Effector memory CD8-positive, alpha-beta T cell (primary cell): ENCODE results near the gene MTHFD1L.
"Not testable (repeated sequence)": the region's sequence is repeated elsewhere in the genome, so short reads cannot be mapped to it uniquely, and the experiment has no call there.

ENCODE experiments used
- ATAC-seq: fragments of 150-1000 bp; cut with Tn5 transposase; replicated peaks from 2 replicates; pipeline ENCODE4 v1.10.0; 2021; ENCODE audit warnings: mild to moderate bottlenecking, moderate library complexity
- DNase-seq, 3 experiments: peaks; one replicate each; pipeline ENCODE4 v3.0.0; 2021
- H3K27ac Mint-ChIP-seq, 2 donors: one replicate each; pipeline ENCODE4 v1.8.0; 2022; ENCODE audit warnings: mild to moderate bottlenecking in 2 of 2, mixed read lengths in 2 of 2, moderate library complexity in 2 of 2
- H3K27me3 Mint-ChIP-seq, 2 donors: one replicate each; pipeline ENCODE4 v1.8.0; 2022; ENCODE audit warnings: mixed read lengths in 2 of 2
- H3K36me3 Mint-ChIP-seq: one replicate; pipeline ENCODE4 v1.8.0; 2022; ENCODE audit warnings: mild to moderate bottlenecking, moderate library complexity, mixed read lengths; ENCODE audit not compliant: insufficient read depth
- H3K4me1 Mint-ChIP-seq, 2 donors: one replicate each; pipeline ENCODE4 v1.8.0; 2022; ENCODE audit warnings: low read depth in 2 of 2, mixed read lengths in 2 of 2
- H3K4me3 Mint-ChIP-seq, 2 donors: one replicate each; pipeline ENCODE4 v1.8.0; 2022; ENCODE audit warnings: mild to moderate bottlenecking in 2 of 2, mixed read lengths in 2 of 2, moderate library complexity in 2 of 2
- H3K9me3 Mint-ChIP-seq, 2 donors: one replicate each; pipeline ENCODE4 v1.8.0; 2022; ENCODE audit warnings: mixed read lengths in 2 of 2

Gene MTHFD1L

DNA sequence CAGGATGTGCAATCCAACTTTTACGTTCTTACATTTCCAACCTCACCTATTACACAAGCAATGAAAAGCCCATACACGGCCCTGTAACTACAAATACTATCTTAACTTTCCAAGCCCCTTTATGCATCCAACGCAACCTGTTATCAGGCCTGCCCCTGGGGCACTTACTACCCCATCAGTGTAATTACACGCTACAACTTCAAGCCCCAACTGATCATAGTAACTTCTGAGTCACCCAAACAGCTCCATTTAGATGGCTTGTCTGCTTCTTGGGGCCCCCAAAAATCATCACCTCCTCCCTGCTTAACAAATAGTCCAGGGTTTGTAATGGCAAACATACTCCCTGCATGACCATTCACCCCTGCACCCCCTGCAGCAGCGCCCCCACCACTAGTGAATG lies 11.1 kb upstream of the MTHFD1L start:
- H3K27ac Mint-ChIP-seq, H3K4me1 Mint-ChIP-seq, ATAC-seq, H3K4me3 Mint-ChIP-seq, H3K9me3 Mint-ChIP-seq, H3K36me3 Mint-ChIP-seq, DNase-seq: not testable (repeated sequence)
- peaks cover 0 to 14% of the 10 kb centered on the region in 2 donors for H3K27me3 Mint-ChIP-seq

DNA sequence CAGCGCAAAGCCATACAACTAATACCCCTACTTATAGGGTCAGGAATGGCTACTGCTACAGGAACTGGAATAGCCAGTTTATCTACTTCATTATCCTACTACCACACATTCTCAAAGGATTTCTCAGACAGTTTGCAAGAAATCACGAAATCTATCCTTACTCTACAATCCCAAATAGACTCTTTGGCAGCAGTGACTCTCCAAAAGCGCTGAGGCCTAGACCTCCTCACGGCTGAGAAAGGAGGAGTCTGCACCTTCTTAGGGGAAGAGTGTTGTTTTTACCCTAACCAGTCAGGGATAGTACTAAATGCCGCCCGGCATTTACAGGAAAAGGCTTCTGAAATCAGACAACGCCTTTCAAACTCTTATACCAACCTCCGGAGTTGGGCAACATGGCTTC lies 10.3 kb upstream of the MTHFD1L start:
- not testable (repeated sequence) for H3K9me3 Mint-ChIP-seq, H3K4me3 Mint-ChIP-seq, H3K27ac Mint-ChIP-seq, H3K4me1 Mint-ChIP-seq, ATAC-seq, H3K36me3 Mint-ChIP-seq, DNase-seq
- peaks cover 0 to 16% of the 10 kb centered on the region in 2 donors for H3K27me3 Mint-ChIP-seq

DNA sequence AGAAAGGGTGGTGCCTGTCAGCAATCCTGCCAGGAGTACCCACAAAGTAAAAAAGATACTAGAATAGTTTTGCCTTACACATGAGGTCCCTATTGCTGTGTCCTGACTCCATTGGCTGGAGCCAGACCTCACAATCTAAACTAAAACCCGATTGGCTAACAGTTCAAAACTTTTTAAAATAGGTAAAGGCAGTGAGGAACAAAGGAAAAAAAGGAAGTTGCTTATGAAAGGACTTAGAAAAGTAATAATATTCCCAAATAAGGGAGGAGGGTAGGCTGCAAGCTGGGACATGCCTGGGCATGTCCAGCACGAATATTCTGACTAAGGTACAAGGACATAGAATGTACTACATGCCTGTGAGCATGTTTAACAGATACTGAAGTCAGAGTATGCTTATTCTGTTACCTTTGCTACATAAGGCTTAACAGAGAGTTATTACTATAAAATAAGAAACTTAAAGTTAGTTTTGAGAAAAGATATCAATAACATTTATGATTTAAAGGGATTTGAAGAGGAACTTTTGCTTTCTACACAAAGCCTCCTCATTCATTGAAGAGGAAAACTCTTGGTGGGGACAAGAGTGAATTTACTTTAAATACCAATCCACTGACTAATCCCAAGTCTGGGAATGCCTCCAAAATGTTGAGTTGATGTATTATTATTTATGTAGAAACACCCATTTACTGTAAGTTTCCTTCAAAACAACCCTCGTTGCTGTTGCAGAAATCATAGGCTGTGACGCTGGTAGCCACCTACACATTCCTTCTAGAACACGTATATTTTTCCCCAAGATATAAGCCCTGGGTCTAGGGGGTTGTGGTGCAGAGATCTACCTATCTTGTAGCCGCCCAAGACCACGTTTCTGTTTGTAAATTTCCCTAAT lies 8.2 kb upstream of the MTHFD1L start:
- no peaks in the 10 kb centered on the region for H3K4me1 Mint-ChIP-seq
- H3K27me3 Mint-ChIP-seq = peaks cover 7 to 27% of the 10 kb centered on the region in 2 donors
- no peak overlapping the region for H3K4me3 Mint-ChIP-seq
- DNase-seq (no peak), ATAC-seq (no peak)
- no peaks in the 10 kb centered on the region for H3K36me3 Mint-ChIP-seq
- H3K9me3 Mint-ChIP-seq = no peaks in the 10 kb centered on the region
- no peak overlapping the region for H3K27ac Mint-ChIP-seq

DNA sequence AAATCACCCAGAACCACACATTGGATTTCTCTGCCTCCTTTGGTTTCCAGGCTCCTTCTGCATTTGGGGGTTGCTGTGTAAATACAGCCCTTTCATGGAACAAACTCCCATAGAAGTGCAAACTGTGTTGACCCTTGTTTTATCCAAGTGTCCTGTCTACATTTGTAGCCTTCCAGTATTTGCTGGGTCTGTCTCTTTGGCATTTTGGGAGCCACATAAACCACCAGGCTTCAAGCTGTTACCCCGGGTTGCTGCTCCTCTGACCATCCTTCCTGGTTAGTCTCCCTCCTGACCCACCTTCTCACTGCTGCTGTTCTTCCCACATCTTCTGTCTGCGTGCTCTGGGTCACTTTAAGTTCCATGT lies 7.6 kb upstream of the MTHFD1L start:
- H3K27ac Mint-ChIP-seq = no peak overlapping the region
- DNase-seq = no peak
- no peaks in the 10 kb centered on the region for H3K4me1 Mint-ChIP-seq
- no peaks in the 10 kb centered on the region for H3K36me3 Mint-ChIP-seq
- H3K9me3 Mint-ChIP-seq = no peaks in the 10 kb centered on the region
- peaks cover 13 to 33% of the 10 kb centered on the region in 2 donors for H3K27me3 Mint-ChIP-seq
- ATAC-seq = no peak
- no peak overlapping the region for H3K4me3 Mint-ChIP-seq

DNA sequence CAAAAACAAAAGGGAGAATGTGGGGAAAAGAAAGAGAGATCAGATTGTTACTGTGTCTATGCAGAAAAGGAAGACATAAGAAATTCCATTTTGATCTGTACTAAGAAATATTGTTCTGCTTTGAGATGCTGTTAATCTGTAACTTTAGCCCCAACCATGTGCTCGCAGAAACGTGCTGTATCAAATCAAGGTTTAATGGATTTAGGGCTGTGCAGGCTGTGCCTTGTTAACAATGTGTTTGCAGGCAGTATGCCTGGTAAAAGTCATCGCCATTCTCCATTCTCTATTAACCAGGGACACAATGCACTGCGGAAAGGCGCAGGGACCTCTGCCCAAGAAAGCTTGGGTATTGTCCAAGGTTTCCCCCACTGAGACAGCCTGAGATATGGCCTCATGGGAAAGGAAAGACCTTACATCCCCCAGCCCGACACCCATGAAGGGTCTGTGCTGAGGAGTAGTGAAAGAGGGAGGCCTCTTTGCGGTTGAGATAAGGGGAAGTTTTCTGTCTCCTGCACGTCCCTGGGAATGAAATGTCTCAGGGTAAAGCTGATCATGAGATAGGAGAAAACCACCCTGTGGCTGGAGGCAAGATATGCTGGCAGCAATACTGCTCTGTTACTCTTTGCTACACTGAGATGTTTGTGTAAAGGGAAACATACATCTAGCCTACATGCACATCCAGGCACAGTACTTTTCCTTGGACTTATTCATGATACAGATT lies 3.9 kb upstream of the MTHFD1L start:
- H3K9me3 Mint-ChIP-seq, H3K36me3 Mint-ChIP-seq, H3K4me3 Mint-ChIP-seq, H3K27ac Mint-ChIP-seq, ATAC-seq, DNase-seq, H3K4me1 Mint-ChIP-seq: not testable (repeated sequence)
- H3K27me3 Mint-ChIP-seq = peaks cover 22 to 44% of the 10 kb centered on the region in 2 donors

DNA sequence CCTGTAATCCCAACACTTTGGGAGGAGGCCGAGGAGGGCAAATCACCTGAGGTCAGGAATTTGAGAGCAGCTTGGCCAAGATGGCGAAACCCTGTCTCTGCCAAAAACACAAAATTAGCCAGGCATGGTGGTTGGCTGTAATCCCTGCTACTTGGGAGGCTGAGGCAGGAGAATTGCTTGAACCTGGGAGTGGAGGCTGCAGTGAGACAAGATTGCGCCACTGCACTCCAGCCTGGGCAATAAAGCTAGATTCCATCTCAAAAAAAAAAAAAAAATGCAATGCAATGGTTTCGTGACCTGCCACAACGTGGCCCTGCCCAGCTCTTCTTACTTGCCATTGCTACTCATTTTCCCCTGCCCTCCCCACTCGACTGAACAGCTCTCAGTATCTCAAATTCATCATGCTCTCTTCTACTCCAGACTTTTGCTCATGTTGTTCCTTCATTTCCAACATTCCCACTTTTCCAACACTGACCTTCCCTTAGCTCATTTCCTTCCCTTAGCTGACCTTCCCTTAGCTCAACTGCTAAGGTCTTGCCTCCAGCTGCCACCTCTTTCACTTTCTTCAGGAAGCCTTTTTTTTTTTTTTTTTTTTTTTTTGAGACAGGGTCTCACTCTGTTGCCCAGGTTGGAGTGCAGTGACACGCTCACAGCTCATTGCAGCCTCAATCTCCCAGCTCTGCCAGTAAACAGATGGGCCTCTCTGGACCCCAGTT lies 2.1 kb upstream of the MTHFD1L start:
- Mint-ChIP-seq H3K4me3 (no peak overlapping the region), H3K27me3 (peaks cover 22 to 40% of the 10 kb centered on the region in 2 donors), H3K27ac (peak overlapping the region in 1 of 2 donors; percentile 62), H3K4me1 (peaks cover 10% of the 10 kb centered on the region in 2 donors), H3K9me3 (no peaks in the 10 kb centered on the region), H3K36me3 (peaks cover 17% of the 10 kb centered on the region)
- ATAC-seq = no peak
- DNase-seq = no peak

DNA sequence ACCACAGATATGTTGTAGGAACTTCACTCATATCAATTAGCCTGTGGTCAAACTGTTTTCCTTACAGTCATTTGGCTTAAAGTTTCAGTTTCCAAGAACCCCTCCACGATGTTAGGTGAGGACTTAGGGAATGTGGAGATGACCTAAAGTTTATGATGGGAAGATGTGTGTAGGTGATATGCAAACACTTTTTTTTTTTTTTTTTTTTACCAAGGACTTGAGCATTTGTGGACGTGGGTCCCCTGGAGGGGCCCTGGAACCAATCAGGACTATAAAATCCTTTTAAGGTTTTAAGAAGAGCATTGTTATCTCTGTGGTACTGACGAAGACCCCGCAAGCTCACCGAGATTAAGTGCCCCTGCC lies 478 bp upstream of the MTHFD1L start:
- DNase-seq = no peak
- no peak for ATAC-seq
- Mint-ChIP-seq H3K4me1 (peaks cover 10 to 11% of the 10 kb centered on the region in 2 donors), H3K27ac (peak overlapping the region; percentile 38), H3K4me3 (peak overlapping the region; percentile 87 to 92), H3K27me3 (peaks cover 22 to 28% of the 10 kb centered on the region in 2 donors), H3K36me3 (peaks cover 17% of the 10 kb centered on the region), H3K9me3 (no peaks in the 10 kb centered on the region)

DNA sequence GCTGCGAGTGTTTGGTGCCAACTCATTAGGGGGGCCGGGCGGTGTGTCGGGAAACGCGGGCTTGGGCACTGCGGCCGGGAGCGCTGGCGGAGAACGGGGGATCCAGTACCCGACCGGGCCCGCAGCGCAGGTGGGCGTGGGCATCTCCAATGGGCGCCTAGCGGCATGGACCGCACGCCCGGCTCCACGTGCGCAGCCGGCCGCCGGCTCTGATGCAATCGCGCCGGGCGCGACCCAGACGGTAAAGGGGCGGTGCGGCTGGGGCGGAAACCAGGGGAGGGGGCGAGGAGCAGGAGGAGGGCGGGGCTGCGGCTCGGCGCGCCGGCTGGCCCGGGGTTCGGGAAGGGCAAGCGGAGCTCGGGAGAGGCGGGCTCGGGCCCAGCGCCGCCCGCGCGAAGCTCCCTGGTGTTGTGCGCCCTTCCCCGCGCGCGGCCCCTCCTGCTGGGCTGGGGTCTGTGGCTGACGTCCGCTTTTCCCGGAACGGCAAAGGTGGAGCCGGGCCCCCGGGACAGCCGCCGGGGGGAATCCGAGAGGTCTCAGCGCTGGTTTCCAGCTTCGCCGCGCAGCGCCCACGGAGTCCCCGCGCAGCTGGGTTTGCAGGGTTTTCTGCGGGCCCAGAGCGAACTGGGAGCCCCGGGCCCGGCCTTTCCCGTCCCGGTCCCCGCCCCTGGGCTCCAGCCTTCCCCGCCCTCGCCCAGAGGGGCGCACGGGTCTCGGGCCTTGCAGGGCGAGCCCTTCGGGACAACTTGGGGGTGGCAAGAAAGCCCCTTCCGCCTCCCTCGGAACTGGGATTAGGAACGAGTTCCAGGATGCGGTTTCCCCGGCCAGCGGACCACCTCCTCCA lies 867 bp downstream of the MTHFD1L start:
- Mint-ChIP-seq H3K4me3 (peak overlapping the region; percentile 87 to 92), H3K36me3 (peaks cover 17% of the 10 kb centered on the region), H3K9me3 (no peaks in the 10 kb centered on the region), H3K4me1 (peaks cover 10 to 11% of the 10 kb centered on the region in 2 donors), H3K27me3 (peaks cover 22 to 26% of the 10 kb centered on the region in 2 donors), H3K27ac (peak overlapping the region; percentile 28 to 73)
- DNase-seq (peak; percentile 48 to 69 (median 68)), ATAC-seq (peak; percentile 79)

DNA sequence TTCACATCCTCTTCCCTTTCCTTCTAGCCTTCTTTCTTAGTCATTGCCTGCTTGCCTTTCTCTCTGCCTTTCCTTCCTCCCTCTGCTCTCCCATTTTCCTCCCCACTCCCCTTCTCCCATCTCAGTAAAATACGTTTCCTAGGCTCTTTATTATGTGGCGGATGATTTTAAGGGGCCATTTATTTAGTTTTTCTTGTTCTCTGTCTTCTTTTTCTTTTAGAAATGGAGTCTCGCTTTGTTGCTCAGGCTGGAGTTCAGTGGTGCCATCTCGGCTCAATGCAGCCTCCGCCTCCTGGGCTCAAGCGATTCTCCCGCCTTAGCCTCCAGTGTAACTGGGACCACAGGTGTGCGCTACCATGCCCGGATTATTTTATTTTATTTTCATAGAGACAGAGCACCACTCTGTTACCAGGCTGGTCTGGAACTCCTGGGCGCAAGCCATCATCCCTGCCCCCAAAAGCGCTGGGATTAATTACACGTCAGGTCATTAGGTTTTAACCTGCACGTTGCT lies 1.5 kb downstream of the MTHFD1L start:
- Mint-ChIP-seq H3K27ac (peak overlapping the region; percentile 31 to 73), H3K4me1 (peaks cover 10 to 11% of the 10 kb centered on the region in 2 donors), H3K4me3 (peak overlapping the region; percentile 87 to 92), H3K9me3 (no peaks in the 10 kb centered on the region), H3K27me3 (peaks cover 17 to 19% of the 10 kb centered on the region in 2 donors), H3K36me3 (peaks cover 17% of the 10 kb centered on the region)
- DNase-seq (no peak), ATAC-seq (no peak)

DNA sequence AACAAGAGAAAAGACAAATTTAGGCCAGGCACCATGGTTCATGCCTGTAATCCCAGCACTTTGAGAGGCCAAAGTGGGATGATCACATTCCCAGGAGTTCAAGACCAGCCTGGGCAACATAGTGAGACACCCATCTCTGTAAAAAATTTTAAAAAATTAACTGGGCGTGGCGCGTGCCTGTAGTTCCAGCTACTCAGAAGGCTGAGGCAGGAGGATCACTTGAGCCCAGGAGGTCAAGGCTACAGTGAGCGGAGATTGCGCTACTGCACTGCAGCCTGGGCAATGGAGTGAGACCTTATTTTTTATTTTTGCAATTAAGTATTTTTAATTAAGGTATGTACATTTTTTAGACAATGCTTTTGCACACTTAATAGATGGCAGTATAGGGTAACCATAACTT lies 3.3 kb downstream of the MTHFD1L start:
- ATAC-seq = no peak
- peaks cover 19% of the 10 kb centered on the region for H3K36me3 Mint-ChIP-seq
- H3K4me1 Mint-ChIP-seq = peaks cover 10 to 11% of the 10 kb centered on the region in 2 donors
- H3K27me3 Mint-ChIP-seq = peaks cover 2 to 8% of the 10 kb centered on the region in 2 donors
- H3K4me3 Mint-ChIP-seq = no peak overlapping the region
- DNase-seq = no peak
- H3K9me3 Mint-ChIP-seq = no peaks in the 10 kb centered on the region
- H3K27ac Mint-ChIP-seq = no peak overlapping the region

DNA sequence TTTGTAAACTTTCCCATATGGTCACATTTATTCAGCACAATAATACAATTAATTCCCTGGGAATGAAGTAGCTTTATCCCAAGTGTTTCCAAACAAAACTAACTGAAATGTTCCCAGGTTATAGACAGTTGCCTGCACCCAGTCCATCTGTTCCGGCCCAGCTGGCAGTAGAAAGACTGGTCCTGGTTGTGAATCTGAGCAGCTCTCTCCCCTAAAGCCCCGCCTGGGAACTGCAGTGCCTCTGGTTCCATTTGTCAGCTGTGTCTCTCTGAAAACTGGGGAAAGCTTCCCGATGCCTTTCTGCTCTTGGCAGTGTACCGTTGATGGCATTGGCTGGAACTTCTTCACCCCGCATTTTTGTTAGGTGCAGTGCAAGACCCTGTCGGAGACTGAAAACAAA lies 8.7 kb downstream of the MTHFD1L start:
- H3K27ac Mint-ChIP-seq = no peak overlapping the region
- no peaks in the 10 kb centered on the region for H3K9me3 Mint-ChIP-seq
- no peaks in the 10 kb centered on the region for H3K27me3 Mint-ChIP-seq
- H3K36me3 Mint-ChIP-seq = peaks cover 3% of the 10 kb centered on the region
- DNase-seq = no peak
- H3K4me1 Mint-ChIP-seq = peaks cover 0 to 1% of the 10 kb centered on the region in 2 donors
- no peak for ATAC-seq
- no peak overlapping the region for H3K4me3 Mint-ChIP-seq

DNA sequence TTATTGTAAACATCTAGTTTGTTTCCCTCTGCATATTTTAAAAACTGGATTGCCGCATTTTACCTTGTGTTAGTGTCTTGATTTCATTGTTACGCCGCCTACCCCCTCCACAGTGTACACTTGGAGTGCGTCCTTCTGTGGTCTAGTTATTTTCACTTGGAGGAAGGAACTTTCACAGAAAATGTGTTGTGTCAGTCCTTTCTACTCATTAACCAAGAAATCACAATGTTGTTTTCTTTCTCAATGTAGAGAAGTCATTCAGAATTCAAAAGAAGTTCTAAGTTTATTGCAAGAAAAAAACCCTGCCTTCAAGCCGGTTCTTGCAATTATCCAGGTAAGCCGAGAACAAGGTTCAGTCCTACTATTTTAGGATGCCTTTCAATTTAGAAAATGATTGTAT lies 10.3 kb downstream of the MTHFD1L start:
- H3K4me1 Mint-ChIP-seq = no peaks in the 10 kb centered on the region
- H3K27ac Mint-ChIP-seq = no peak overlapping the region
- H3K9me3 Mint-ChIP-seq = no peaks in the 10 kb centered on the region
- no peak overlapping the region for H3K4me3 Mint-ChIP-seq
- no peak for DNase-seq
- no peak for ATAC-seq
- H3K27me3 Mint-ChIP-seq = no peaks in the 10 kb centered on the region
- H3K36me3 Mint-ChIP-seq = peaks cover 3% of the 10 kb centered on the region

DNA sequence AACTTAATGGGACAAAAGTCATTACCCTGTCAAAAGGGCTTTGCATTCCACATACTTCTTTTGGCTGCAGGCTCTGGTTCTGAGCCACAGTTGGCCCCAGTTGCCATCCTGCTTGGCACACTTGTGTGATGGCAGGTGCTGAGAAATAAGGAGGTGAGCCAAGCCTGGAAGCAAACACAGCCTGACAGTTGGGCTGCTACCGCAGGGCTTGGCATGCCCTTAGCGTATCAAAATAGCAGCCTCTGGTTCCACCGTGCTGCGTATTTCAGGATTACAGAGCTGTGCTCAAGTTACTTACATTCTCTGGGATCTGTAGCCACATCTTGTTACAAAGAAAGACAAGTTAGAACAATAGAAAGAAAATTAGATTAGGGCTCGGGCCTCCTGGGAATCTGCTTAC lies 11.1 kb downstream of the MTHFD1L start:
- DNase-seq (no peak), ATAC-seq (no peak)
- no peak overlapping the region for H3K4me3 Mint-ChIP-seq
- no peaks in the 10 kb centered on the region for H3K9me3 Mint-ChIP-seq
- H3K36me3 Mint-ChIP-seq = peaks cover 3% of the 10 kb centered on the region
- H3K27me3 Mint-ChIP-seq = no peaks in the 10 kb centered on the region
- H3K27ac Mint-ChIP-seq = no peak overlapping the region
- no peaks in the 10 kb centered on the region for H3K4me1 Mint-ChIP-seq
